ENCODE data around the gene CCDC12.

CCDC12 gene

GRCh38 chr3:46953234-46954010 is 23.1 kb downstream of the CCDC12 start:
- DNase-seq: no peak

GRCh38 chr3:46952813-46953212 is 23.7 kb downstream of the CCDC12 start:
- no peak for DNase-seq

DNA sequence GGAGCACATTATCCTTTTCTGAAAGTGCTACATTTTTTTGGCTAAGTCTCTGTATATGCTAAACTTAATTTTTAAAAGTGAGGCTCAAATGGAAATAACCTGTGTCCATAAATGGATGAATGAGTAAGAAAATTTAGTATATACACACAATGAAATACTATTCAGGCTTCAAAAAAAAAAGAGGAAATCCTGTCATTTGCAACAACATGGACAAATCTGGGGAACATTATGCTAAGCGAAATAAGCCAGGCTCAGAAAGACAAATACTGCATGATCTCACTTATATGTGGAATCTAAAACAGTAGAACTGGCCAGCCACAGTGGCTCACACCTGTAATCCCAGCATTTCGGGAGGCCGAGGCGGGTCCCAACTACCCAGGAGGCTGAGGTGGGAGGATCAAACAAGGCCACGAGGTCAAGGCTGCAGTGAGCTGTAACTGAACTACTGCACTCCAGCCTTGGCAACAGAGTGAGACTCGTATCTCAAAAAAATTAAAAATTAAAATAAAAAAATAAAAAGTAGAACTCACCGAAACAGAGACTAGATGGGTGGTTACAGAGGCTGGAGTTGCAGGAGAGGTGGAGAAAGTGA is 25.8 kb downstream of the CCDC12 start:
- DNase-seq: no peak

DNA sequence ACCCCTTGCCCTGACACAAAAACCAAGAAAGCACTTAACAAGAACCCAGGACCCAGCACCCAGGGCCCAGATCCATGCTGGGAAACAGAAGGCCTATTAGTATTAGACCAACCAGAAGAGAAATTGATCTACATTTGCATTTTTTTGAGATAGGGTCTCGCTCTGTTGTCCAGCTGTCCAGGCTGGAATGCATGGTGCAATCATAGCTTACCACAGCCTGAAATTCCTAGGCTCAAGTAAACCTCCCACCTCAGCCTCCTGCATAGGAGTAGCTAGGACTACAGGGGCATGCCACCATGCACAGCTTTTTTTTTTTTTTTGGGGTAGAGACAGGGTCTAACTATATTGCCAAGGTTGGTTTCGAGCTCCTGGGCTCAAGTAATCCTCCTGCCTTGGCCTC is 26.4 kb downstream of the CCDC12 start:
- no peak for DNase-seq

- no peak for DNase-seq
These were observed 27.5 kb downstream of the CCDC12 start for GRCh38 chr3:46948830-46949671.

DNA sequence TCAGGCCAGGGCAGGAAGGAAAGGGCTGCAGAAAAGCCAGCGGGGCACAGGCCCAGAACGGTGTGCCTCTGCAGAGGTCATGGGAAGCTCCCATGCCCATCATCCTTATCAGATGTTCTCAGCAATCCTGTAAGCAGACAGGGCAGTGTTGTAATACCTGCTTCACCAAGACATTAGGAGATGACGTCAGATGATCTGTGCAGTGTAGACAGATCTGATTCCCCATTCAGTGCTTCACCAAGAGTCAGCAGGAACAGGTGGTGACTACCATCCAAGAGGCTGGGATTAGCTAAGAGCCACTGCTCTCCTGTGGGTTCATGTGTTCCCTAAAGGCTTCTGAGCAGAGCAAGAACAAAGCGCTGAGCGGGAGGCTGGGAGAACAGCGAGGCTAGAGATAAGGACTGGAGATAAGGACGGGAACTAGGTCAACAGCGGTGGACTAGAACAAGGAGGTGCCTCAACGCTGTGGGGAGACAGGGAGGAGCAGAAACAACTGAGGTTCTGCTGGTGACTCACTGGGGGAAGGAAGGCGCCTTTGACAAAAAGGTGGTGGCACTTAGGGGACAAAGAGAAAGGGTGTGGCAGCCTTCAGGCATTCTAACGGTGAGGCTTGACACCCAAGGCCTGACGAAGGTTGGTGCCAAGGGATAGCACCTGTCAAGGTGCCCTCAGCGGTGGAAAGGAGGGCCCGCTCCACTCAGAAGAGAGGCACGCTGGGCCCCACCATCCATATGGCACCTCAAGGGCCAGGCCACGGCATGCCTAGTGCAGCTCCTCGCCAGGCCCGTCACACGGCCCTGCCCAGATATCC is 28.4 kb downstream of the CCDC12 start:
- DNase-seq: no peak

- DNase-seq: no peak
These were observed 29.0 kb downstream of the CCDC12 start for GRCh38 chr3:46947546-46947901.

DNA sequence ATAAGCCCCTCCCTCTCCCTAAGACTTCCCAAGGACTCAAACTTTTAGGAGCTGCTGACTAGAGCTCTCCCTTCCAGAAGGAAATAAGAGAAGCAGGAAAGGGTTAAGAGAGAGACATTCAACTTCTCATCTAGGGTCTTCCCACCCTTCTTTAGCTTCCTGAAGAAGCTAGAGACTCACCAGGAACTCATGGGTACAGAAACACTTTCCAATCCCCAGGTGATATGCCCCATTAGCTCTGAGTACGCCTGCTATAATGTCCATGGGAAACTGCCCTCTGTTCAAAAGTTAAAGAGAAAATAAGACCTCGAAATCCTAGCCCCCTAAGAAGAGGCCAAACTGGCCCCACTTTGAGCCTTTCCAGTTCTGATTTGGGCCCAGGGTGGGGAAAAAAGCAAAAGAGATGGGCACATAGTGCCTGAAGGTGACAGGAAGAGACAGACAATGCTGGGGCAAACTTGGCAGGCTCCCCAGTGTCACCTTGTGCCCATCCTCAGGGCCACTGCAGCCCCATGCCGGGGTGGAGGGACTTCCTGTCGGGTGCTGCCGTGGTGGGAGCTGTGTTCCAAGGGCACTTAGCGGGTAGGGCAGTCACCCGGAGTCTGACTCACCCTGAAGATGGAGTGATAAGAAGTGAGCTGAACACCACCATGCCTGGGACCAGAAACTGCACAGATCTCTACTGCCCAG is 29.5 kb downstream of the CCDC12 start:
- no peak for DNase-seq

GRCh38 chr3:46946416-46946815 is 30.1 kb downstream of the CCDC12 start:
- DNase-seq: no peak

- DNase-seq: no peak
These were observed 32.4 kb downstream of the CCDC12 start for GRCh38 chr3:46944191-46944590.

GRCh38 chr3:46943237-46944187 is 33.0 kb downstream of the CCDC12 start:
- DNase-seq: no peak

GRCh38 chr3:46942481-46943236 is 33.9 kb downstream of the CCDC12 start:
- DNase-seq: no peak

GRCh38 chr3:46942076-46942475 is 34.5 kb downstream of the CCDC12 start:
- DNase-seq: no peak

DNA sequence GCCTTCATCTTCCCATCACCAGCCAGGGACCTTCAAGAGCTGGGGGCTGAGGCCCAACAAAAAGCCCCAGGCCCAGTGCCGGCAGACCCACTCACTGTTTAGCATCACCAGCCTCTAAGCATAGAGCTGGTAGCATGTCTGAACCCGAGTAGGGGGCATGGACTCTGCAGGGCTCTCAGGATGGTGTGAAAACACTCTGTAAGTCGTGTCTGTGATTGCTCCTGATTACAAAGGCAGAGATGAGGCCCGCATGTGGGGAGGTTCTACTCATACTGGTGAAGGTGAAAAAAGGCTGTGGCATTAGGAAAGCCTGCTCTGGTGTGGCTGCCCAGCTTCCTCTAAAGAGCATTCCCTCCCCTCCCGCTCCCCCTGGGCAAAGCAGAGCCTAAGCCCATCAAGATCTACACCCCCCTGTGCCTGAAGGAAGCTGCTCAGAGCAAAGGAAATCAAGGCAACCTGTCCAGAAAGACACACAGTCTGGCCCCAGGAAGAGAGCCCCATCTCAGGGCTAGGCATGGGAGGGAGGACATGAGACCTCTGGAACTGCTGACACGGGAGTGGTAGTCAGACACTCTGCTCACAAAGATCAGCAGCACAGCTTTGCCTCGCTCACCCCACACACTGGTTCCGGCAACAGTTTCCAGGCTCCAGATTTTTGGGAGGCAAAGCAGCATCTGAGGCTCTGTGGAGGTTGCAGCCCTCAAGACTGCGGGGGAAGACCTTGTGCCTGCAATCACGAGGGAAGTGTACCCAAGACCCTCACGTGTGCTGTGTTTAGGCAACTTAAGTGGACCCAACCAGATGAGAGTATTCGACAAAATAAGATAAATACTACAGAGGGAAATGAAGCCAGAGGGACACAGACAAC is 36.7 kb downstream of the CCDC12 start:
- DNase-seq: no peak

GRCh38 chr3:46938118-46938517 is 38.4 kb downstream of the CCDC12 start:
- no peak for DNase-seq

DNA sequence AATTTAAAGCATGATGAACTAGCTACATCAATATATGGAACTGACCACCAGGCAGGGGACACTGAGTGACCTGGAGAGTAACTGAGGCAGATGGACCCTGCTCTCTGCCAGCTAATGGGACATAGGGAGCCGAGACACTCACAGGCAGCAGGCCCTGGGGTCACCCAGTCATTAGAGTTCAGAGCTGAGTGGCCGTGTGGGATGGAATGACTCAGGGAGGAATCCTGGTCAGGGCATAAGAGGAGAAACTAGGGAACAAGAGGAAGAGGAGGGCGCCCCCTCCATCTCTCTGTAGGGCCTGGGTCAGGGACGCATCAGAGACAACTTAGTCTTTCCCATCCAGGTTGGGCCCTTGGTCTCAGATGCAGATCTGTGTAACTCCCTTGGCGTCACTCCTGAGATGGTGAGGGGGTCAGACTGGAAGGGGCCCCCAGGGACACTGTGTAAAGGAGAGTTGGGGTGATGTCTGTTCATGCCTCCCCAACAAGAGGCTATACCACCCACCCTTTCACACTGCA is 39.8 kb downstream of the CCDC12 start:
- no peak for DNase-seq

- no peak for DNase-seq
These were observed 40.5 kb downstream of the CCDC12 start for GRCh38 chr3:46935989-46936558.

- DNase-seq: no peak
These were observed 41.2 kb downstream of the CCDC12 start for GRCh38 chr3:46935168-46935858.

Measured in NCI-H1092 (cell line).